Central memory CD8-positive, alpha-beta T cell (primary cell): ENCODE data around the gene CAPZA2.
"Not testable (repeated sequence)": the region's sequence is repeated elsewhere in the genome, so short reads cannot be mapped to it uniquely, and the experiment has no call there.

Experiments
- ATAC-seq: fragments of 150-1000 bp; cut with Tn5 transposase; replicated peaks from 2 replicates; pipeline ENCODE4 v1.10.0; 2022; ENCODE audit warnings: mild to moderate bottlenecking, moderate FRiP score, moderate number of reproducible peaks; ENCODE audit not compliant: poor library complexity, severe bottlenecking; ENCODE audit errors: extremely low read depth
- DNase-seq, 2 donors: peaks; one replicate each; pipeline ENCODE4 v3.0.0; 2021; ENCODE audit warnings: low spot score in 2 of 2
- H3K27ac Mint-ChIP-seq: one replicate; pipeline ENCODE4 v1.8.0; 2022; ENCODE audit warnings: low read depth, mild to moderate bottlenecking, moderate library complexity, mixed read lengths
- H3K27me3 Mint-ChIP-seq: one replicate; pipeline ENCODE4 v1.8.0; 2022; ENCODE audit warnings: mixed read lengths
- H3K36me3 Mint-ChIP-seq: one replicate; pipeline ENCODE4 v1.8.0; 2022; ENCODE audit warnings: mild to moderate bottlenecking, moderate library complexity, mixed read lengths; ENCODE audit not compliant: insufficient read depth
- H3K4me1 Mint-ChIP-seq: one replicate; pipeline ENCODE4 v1.8.0; 2022; ENCODE audit warnings: mixed read lengths
- H3K4me3 Mint-ChIP-seq: one replicate; pipeline ENCODE4 v1.8.0; 2022; ENCODE audit warnings: mild to moderate bottlenecking, moderate library complexity, mixed read lengths
- H3K9me3 Mint-ChIP-seq: one replicate; pipeline ENCODE4 v1.8.0; 2022; ENCODE audit warnings: mixed read lengths

The CAPZA2 gene

DNA sequence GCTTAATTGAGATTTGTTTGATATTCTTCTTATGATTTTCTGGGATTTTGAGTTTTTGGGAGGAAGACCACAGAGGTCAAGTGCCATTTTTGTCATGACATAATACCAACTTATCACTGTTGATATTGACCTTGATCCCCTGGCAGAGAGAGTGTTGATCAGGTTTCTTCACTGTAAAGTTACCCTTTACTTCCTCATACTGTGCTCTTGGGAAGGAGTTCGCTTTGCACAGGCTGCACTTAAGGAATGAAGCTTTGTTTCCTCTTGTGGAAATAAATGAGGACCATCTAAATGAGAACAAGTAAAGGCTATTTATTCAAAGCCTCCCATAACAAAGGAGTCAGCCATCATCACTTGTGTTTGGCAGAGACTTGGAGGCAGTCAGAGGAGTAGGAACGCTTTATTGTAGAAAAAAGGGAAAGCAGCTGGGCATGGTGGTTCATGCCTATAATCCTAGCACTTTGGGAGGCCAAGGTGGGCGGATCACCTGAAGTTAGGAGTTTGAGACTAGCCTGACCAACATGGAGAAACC is 107.0 kb downstream of the CAPZA2 start:
- ATAC-seq: no peak
- H3K4me3 Mint-ChIP-seq: no peak overlapping the region
- H3K36me3 Mint-ChIP-seq: peaks cover 2% of the 10 kb centered on the region
- no peaks in the 10 kb centered on the region for H3K27me3 Mint-ChIP-seq
- peaks cover 5% of the 10 kb centered on the region for H3K4me1 Mint-ChIP-seq
- H3K9me3 Mint-ChIP-seq: no peaks in the 10 kb centered on the region
- peak overlapping the region; percentile 39 for H3K27ac Mint-ChIP-seq
- no peak for DNase-seq

DNA sequence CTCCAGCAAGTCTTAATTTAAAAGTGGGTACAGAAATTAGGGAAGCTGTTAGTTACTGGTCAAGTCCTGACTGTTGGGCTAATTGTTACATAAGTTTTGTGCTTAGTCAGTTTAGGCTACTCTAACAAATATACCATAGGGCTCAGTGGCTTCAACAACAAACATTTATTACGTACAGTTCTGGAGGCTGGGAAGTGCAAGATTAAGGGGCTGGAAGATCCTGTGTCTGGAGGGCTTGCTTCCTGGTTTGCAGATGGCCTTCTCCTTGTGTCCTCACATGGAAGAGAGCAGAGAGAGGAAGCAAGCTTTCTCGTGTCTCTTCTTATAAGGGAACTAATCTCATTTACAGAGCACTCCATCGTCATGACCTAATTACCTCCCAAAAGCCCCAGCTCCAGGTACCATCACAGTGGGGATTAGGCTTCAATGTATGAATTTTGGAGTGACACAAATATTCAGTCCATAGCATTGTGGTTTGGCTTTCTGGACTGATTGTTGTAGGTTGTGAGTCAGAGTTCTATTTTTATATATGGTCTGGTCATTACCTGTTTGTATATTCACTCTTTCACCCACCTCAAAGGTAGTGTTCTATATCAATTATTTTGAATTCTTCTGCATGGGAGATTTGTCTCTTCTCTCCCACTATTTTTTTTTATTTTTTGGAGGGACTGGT is 108.0 kb downstream of the CAPZA2 start:
- peaks cover 5% of the 10 kb centered on the region for H3K4me1 Mint-ChIP-seq
- no peaks in the 10 kb centered on the region for H3K27me3 Mint-ChIP-seq
- peaks cover 2% of the 10 kb centered on the region for H3K36me3 Mint-ChIP-seq
- H3K9me3 Mint-ChIP-seq: no peaks in the 10 kb centered on the region
- DNase-seq: no peak
- no peak for ATAC-seq
- no peak overlapping the region for H3K4me3 Mint-ChIP-seq
- no peak overlapping the region for H3K27ac Mint-ChIP-seq

DNA sequence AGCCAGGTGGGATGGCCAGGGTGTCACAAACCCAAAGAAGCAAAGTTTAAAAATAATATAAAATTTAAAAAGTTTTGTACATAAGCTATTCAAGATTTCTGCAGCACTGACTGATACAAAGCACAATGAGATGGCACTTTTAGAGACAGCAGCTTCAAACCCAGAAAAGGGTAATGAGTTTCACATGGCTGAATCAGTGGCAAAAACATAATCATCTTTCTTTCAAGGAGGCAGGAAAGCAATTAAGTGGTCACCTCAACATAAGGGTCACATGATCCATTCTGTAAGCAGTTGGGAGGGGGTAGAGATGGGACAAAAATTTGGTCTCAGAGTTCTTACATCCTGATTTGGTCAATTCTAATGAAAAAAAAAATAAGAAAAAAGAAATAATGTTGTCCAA is 108.8 kb downstream of the CAPZA2 start:
- not testable (repeated sequence) for H3K4me1 Mint-ChIP-seq, DNase-seq, H3K36me3 Mint-ChIP-seq, H3K27me3 Mint-ChIP-seq, H3K27ac Mint-ChIP-seq, H3K9me3 Mint-ChIP-seq, ATAC-seq, H3K4me3 Mint-ChIP-seq
